Upper lobe of right lung (tissue), 1 donor: Measurements from ENCODE around the gene HYAL2. TPM values are rescaled to one million over a fixed set of nuclear protein-coding genes. Genes with fewer than 3 reads are reported as not detected.
"Not testable (repeated sequence)": the region's sequence is repeated elsewhere in the genome, so short reads cannot be mapped to it uniquely, and the experiment has no call there.

Experiments used
- ATAC-seq: fragments of 200-7000 bp; cut with Tn5 transposase; one replicate; pipeline ENCODE4 v1.9.1; 2020; ENCODE audit warnings: mild to moderate bottlenecking, moderate library complexity
- DNase-seq: peaks from one replicate; pipeline ENCODE4 v3.0.0-alpha.2; 2020
- H3K27ac ChIP-seq: fragments of 200-600 bp; one replicate; pipeline ENCODE4 v1.8.0; 2022
- H3K27me3 ChIP-seq: fragments of 200-600 bp; one replicate; pipeline ENCODE4 v1.8.0; 2022; ENCODE audit warnings: mild to moderate bottlenecking
- H3K36me3 ChIP-seq: fragments of 200-600 bp; one replicate; pipeline ENCODE4 v1.8.0; 2022
- H3K4me1 ChIP-seq: fragments of 200-600 bp; one replicate; pipeline ENCODE4 v1.8.0; 2022
- H3K4me3 ChIP-seq: fragments of 200-600 bp; one replicate; pipeline ENCODE4 v1.8.0; 2022; ENCODE audit warnings: mild to moderate bottlenecking
- H3K9me3 ChIP-seq: fragments of 200-600 bp; one replicate; pipeline ENCODE4 v1.8.0; 2022
- intact Hi-C: fragments of 100-400 bp; cut with DNase I; formaldehyde crosslinking; loops from one replicate; pipeline ENCODE4 v1.11.0; 2022
- total RNA-seq: library from RNA; stranded (reverse); fragmentation: NEBNext Ultra II Directional; extraction: Animal tissue kit (Norgen Biotek cat#: 25700); gene quantifications from one replicate; pipeline ENCODE4 v1.2.1, GENCODE V29; 2021
- TF ChIP-seq, protein P1 (sequence below): fragments of 200-600 bp; IDR thresholded peaks from one replicate; pipeline ENCODE4 v1.8.0; 2022; ENCODE audit warnings: antibody characterized with exemption
- donor health status: DM: no; HTN: yes; CAD: no; lungs with severe emphysema.

The HYAL2 gene
- total RNA-seq, 1 donor from 2014 or later = 303 TPM

DNA sequence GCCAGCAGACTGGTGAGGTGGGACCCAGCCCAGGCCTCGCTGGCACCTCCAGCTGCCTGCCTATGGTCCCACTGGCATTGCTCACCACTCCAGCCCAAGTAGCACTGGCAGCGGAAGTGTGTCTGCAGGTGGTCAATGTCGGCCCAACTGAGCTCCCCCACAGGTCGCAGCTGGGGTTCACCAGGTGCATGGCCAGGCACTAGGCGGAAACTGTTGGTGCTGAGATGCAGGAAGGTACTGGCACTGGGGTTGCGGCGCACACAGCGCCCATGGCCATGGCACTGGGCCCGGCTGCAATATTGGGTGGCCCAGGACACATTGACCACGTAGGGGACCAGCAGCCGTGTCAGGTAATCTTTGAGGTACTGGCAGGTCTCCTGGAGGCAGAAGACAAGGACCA is 4.4 kb downstream of the HYAL2 start:
- Histone ChIP-seq H3K36me3 (peaks cover 33% of the 10 kb centered on the region), H3K27me3 (no peaks in the 10 kb centered on the region), H3K9me3 (no peaks in the 10 kb centered on the region), H3K4me1 (peaks cover 62% of the 10 kb centered on the region), H3K27ac (peak overlapping the region; percentile 79), H3K4me3 (peak overlapping the region; percentile 66)
- TF ChIP-seq, protein P1, sequence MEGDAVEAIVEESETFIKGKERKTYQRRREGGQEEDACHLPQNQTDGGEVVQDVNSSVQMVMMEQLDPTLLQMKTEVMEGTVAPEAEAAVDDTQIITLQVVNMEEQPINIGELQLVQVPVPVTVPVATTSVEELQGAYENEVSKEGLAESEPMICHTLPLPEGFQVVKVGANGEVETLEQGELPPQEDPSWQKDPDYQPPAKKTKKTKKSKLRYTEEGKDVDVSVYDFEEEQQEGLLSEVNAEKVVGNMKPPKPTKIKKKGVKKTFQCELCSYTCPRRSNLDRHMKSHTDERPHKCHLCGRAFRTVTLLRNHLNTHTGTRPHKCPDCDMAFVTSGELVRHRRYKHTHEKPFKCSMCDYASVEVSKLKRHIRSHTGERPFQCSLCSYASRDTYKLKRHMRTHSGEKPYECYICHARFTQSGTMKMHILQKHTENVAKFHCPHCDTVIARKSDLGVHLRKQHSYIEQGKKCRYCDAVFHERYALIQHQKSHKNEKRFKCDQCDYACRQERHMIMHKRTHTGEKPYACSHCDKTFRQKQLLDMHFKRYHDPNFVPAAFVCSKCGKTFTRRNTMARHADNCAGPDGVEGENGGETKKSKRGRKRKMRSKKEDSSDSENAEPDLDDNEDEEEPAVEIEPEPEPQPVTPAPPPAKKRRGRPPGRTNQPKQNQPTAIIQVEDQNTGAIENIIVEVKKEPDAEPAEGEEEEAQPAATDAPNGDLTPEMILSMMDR = no peak
- intact Hi-C loops = no loop called here
- DNase-seq (no peak), ATAC-seq (no peak)

DNA sequence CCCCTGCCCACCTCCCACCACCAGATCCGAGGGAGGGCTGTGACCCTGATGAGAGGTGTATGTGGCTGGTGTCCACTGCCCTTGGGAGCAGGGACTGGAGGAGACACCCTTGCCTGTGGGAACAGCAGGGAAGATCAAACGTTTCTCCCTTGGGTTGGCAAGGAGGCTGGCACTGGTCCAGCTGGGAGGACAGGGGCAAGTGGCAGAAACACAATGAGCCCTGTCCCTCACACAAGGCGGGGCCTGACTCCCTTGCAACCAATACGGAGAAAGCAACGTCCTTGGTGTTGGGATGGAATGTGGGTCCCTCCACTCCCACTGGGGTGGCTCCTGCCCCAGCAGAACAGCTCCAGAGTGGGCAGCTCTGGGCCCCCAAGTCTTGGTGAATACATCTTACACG is 5.2 kb downstream of the HYAL2 start:
- no peaks in the 10 kb centered on the region for H3K27me3 ChIP-seq
- H3K9me3 ChIP-seq = no peaks in the 10 kb centered on the region
- intact Hi-C loops = no loop called here
- H3K27ac ChIP-seq = peak overlapping the region; percentile 79
- TF ChIP-seq, protein P1 = no peak
- peaks cover 33% of the 10 kb centered on the region for H3K36me3 ChIP-seq
- ATAC-seq = no peak
- H3K4me1 ChIP-seq = peaks cover 54% of the 10 kb centered on the region
- DNase-seq = peak; percentile 73
- peak overlapping the region; percentile 66 for H3K4me3 ChIP-seq

DNA sequence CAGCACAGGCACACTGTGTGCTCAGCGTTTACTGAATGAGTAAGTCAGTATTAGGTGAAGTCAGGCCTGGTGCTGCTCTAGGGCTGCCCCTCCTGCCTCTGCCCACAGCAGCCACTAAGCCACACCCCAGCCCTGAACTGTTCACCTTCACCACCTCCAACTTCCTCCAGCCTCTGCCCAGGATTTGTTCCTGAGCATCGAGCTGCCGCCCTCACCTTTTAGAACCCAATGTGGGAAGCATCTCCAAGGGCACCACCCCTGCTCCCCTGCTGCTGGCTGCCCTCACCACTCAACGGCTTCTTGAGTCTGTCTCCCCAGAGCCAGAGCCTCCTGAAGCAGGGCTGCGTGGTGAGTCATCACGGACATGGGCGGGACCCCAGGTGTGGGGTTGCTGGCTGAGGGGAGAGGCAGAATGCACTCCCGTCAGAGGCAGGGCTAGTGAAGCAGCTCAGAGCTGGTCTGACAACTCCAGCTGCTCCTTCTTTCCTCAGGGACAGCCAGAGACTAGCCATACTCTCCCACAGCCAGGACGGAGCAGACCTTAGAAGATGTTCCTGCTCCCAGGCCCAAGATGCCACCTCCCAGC is 5.8 kb downstream of the HYAL2 start:
- TF ChIP-seq, protein P1 = no peak
- peaks cover 49% of the 10 kb centered on the region for H3K4me1 ChIP-seq
- H3K9me3 ChIP-seq = no peaks in the 10 kb centered on the region
- peak; percentile 95 for DNase-seq
- peak; percentile 77 for ATAC-seq
- H3K36me3 ChIP-seq = peaks cover 33% of the 10 kb centered on the region
- no peaks in the 10 kb centered on the region for H3K27me3 ChIP-seq
- peak overlapping the region; percentile 79 for H3K27ac ChIP-seq
- intact Hi-C loops = no loop called here
- H3K4me3 ChIP-seq = peak overlapping the region; percentile 66

DNA sequence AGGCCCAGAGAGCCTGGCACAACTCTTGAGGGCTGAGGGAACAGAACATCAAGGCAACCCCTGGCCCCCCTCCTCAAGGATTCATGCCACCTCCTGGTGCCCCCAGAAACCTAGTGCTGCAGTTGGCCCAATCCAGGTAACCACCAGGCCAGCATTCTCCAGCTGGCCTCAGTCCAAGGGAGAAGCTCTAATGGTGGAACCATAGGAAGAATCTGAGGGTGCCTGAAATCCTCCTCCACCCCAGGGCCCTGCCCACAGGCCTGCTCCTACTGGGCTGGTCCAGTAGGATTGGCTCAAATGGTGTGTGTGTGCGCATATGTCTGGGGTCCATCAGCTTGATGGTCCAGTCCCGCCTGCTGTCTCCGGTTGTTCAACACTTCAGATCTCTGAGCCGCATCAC is 7.7 kb downstream of the HYAL2 start:
- Histone ChIP-seq H3K27ac (peak overlapping the region; percentile 65), H3K4me3 (no peak overlapping the region), H3K4me1 (peaks cover 41% of the 10 kb centered on the region)

DNA sequence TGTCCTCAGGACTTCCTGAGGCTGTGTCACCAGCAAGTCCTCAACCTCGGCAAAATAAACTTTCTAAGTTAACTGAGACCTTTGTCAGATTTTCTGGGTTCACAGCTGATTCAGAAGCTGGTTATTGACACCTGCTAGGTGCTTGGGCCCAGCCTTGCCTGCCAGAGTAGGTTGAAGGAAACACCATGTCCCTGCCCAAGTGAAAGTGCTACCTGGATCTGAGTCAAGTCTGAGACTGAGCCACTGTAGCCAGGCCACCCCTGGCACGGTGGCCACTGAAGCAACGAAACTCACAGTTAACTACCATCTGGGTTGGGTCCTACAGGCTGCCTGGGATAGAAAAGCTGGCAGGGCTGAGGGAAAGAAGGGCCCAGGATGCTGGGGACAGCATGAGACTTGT is 8.2 kb downstream of the HYAL2 start:
- Histone ChIP-seq H3K27me3 (no peaks in the 10 kb centered on the region), H3K36me3 (peaks cover 29% of the 10 kb centered on the region), H3K27ac (peak overlapping the region; percentile 65), H3K4me1 (peaks cover 36% of the 10 kb centered on the region), H3K9me3 (no peaks in the 10 kb centered on the region), H3K4me3 (no peak overlapping the region)
- TF ChIP-seq, protein P1 = no peak
- ATAC-seq = peak; percentile 19
- intact Hi-C loops = no loop called here
- peak; percentile 71 for DNase-seq

More for the DNA sequence above, 7.7 kb downstream of the HYAL2 start:
- Histone ChIP-seq H3K9me3 (no peaks in the 10 kb centered on the region), H3K36me3 (peaks cover 33% of the 10 kb centered on the region), H3K27me3 (no peaks in the 10 kb centered on the region)
- TF ChIP-seq, protein P1 = no peak
- no peak for ATAC-seq
- no peak for DNase-seq
- intact Hi-C loops = no loop called here

DNA sequence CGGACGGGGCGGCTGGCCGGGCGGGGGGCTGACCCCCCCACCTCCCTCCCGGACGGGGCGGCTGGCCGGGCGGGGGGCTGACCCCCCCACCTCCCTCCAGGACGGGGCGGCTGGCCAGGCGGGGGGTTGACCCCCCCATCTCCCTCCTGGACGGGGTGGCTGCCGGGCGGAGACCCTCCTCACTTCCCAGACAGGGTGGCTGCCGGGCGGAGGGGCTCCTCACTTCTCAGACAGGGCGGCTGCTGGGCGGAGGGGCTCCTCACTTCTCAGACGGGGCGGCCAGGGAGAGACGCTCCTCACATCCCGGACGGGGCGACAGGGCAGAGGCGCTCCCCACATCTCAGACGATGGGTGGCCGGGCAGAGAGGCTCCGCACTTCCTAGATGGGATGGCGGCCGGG is 10.5 kb downstream of the HYAL2 start:
- intact Hi-C loops, ATAC-seq, H3K9me3 ChIP-seq, DNase-seq, H3K27me3 ChIP-seq, H3K27ac ChIP-seq: not testable (repeated sequence)
- H3K4me1 ChIP-seq = peaks cover 15% of the 10 kb centered on the region
- H3K36me3 ChIP-seq = peaks cover 10% of the 10 kb centered on the region
- peak overlapping the region; percentile 19 for H3K4me3 ChIP-seq
